ENCODE results near the gene DOCK7.

- TF ChIP-seq SUZ12 (IDR thresholded peaks at IDR 0.05; ENCODE audit: low read length) = no peak
- TF ChIP-seq, protein P1, sequence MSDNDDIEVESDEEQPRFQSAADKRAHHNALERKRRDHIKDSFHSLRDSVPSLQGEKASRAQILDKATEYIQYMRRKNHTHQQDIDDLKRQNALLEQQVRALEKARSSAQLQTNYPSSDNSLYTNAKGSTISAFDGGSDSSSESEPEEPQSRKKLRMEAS (IDR thresholded peaks at IDR 0.05) = no peak
- TF ChIP-seq SIX5 (IDR thresholded peaks at IDR 0.05; ENCODE audit: low read depth, low read length) = no peak
- TF ChIP-seq TEAD4 (IDR thresholded peaks at IDR 0.05; ENCODE audit: low read depth, low read length) = no peak
These were observed 94.3 kb downstream of the DOCK7 start for GRCh38 chr1:62593825-62594394.

All from H1 (cell line).